ENCODE measurements around the gene PRR5L. TPM values are rescaled to one million over a fixed set of nuclear protein-coding genes. Genes with fewer than 3 reads are reported as not detected.
A peak's percentile ranks its signal among the peaks of the same experiment; 100 is the strongest.

The PRR5L gene
- total and polyA plus RNA-seq, 9 of the 15 experiments (the other 6 are each of a cell fraction or from before 2014, with no cell fraction given), result 0.11 to 0.60 (median 0.36) TPM; not detected in 2

DNA sequence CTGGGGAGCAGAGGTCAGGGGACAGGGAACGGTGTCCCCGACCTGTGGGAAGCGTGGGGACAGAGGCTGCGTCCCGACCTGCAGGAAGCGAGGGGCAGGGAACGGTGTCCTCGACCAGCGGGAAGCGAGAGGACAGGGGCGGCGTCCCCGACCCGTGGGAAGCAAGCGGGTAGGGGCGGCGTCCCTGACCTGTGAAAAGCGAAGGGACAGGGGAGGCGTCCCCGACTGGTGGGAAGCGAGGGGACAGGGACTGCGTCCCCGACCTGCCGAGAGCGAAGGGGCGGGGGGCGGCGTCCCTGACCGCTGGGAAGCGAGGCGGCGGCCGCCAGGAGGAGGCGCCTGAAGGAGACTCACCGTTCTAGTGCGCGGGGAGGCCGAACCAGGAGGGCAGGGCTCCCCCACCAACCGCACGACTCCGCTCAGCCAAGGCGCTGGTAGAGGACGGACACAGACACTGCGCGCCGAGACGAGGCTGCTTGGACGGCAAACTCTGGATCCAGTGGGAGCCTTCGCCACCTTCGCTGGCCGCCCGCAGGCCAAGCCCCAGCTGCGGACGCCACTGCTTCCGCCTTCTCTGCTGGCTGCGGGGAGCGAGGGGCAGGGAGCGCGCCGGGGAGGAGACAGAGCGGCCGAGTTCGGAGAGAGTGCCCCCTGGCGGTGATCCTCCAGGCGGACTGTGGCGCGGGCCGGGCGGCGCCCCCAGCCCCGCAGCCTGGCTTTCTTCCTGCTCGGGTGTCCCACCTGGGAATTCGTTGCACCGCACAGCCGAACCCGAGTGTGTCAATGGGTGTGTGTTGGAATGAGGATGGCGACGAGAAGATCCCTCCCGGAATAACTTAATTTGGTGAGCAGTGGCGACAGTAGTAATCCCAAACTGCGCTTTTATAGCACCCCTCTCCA is 213.9 kb downstream of the PRR5L start, which contains the start of gene TRAF6 (continued):
- TF ChIP-seq, protein P1, sequence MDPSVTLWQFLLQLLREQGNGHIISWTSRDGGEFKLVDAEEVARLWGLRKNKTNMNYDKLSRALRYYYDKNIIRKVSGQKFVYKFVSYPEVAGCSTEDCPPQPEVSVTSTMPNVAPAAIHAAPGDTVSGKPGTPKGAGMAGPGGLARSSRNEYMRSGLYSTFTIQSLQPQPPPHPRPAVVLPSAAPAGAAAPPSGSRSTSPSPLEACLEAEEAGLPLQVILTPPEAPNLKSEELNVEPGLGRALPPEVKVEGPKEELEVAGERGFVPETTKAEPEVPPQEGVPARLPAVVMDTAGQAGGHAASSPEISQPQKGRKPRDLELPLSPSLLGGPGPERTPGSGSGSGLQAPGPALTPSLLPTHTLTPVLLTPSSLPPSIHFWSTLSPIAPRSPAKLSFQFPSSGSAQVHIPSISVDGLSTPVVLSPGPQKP (CRISPR knock-in tag; IDR thresholded peaks at IDR 0.05), result no peak
- no peak; a peak in 1 of 4 replicates for TF ChIP-seq SIX5 (IDR thresholded peaks at IDR 0.05; ENCODE audit: borderline replicate concordance in 1 of 2, insufficient read depth in 1 of 2, low read depth in 1 of 2, low read length in 2 of 2)
- peak; percentile 40 for TF ChIP-seq KAT2B (IDR thresholded peaks at IDR 0.05; ENCODE audit: low read depth, low read length)
- TF ChIP-seq, protein P2, sequence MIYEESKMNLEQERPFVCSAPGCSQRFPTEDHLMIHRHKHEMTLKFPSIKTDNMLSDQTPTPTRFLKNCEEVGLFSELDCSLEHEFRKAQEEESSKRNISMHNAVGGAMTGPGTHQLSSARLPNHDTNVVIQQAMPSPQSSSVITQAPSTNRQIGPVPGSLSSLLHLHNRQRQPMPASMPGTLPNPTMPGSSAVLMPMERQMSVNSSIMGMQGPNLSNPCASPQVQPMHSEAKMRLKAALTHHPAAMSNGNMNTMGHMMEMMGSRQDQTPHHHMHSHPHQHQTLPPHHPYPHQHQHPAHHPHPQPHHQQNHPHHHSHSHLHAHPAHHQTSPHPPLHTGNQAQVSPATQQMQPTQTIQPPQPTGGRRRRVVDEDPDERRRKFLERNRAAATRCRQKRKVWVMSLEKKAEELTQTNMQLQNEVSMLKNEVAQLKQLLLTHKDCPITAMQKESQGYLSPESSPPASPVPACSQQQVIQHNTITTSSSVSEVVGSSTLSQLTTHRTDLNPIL (CRISPR knock-in tag; IDR thresholded peaks at IDR 0.05), result no peak
- peak; percentile 93 for TF ChIP-seq CBFB (CRISPR knock-in tag; IDR thresholded peaks at IDR 0.05)
- no peak for TF ChIP-seq KHSRP (IDR thresholded peaks at IDR 0.05)
- TF ChIP-seq NFRKB (IDR thresholded peaks at IDR 0.05; ENCODE audit: low read depth), result peak; percentile 30; the same call in 1 of the 2 replicates
- TF ChIP-seq SIN3B (IDR thresholded peaks at IDR 0.05; ENCODE audit: low read depth), result peak; percentile 82; the same call in 1 of the 2 replicates
- TF ChIP-seq, protein P3, sequence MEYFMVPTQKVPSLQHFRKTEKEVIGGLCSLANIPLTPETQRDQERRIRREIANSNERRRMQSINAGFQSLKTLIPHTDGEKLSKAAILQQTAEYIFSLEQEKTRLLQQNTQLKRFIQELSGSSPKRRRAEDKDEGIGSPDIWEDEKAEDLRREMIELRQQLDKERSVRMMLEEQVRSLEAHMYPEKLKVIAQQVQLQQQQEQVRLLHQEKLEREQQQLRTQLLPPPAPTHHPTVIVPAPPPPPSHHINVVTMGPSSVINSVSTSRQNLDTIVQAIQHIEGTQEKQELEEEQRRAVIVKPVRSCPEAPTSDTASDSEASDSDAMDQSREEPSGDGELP (CRISPR knock-in tag; IDR thresholded peaks at IDR 0.05; ENCODE audit: borderline replicate concordance), result peak; percentile 96
- no peak for TF ChIP-seq CBX8 (IDR thresholded peaks at IDR 0.05; ENCODE audit: borderline replicate concordance, extremely low read depth, low read depth, low read length, poor library complexity, severe bottlenecking)
- TF ChIP-seq, protein P4, sequence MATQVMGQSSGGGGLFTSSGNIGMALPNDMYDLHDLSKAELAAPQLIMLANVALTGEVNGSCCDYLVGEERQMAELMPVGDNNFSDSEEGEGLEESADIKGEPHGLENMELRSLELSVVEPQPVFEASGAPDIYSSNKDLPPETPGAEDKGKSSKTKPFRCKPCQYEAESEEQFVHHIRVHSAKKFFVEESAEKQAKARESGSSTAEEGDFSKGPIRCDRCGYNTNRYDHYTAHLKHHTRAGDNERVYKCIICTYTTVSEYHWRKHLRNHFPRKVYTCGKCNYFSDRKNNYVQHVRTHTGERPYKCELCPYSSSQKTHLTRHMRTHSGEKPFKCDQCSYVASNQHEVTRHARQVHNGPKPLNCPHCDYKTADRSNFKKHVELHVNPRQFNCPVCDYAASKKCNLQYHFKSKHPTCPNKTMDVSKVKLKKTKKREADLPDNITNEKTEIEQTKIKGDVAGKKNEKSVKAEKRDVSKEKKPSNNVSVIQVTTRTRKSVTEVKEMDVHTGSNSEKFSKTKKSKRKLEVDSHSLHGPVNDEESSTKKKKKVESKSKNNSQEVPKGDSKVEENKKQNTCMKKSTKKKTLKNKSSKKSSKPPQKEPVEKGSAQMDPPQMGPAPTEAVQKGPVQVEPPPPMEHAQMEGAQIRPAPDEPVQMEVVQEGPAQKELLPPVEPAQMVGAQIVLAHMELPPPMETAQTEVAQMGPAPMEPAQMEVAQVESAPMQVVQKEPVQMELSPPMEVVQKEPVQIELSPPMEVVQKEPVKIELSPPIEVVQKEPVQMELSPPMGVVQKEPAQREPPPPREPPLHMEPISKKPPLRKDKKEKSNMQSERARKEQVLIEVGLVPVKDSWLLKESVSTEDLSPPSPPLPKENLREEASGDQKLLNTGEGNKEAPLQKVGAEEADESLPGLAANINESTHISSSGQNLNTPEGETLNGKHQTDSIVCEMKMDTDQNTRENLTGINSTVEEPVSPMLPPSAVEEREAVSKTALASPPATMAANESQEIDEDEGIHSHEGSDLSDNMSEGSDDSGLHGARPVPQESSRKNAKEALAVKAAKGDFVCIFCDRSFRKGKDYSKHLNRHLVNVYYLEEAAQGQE (IDR thresholded peaks at IDR 0.05; ENCODE audit: borderline replicate concordance), result no peak
- TF ChIP-seq, protein P4 (CRISPR knock-in tag; IDR thresholded peaks at IDR 0.05; ENCODE audit: low read depth), result peak; percentile 78; the same call in 1 of the 2 replicates
- no peak for TF ChIP-seq RHOXF2B (CRISPR knock-in tag; conservative IDR thresholded peaks at IDR 0.05)
- no peak for TF ChIP-seq ZNF175 (CRISPR knock-in tag; IDR thresholded peaks at IDR 0.05; ENCODE audit: low read depth)

Data from K562 (cell line).